HepG2 (cell line): ENCODE data around the gene SEMA4A. TPM values are rescaled to one million over a fixed set of nuclear protein-coding genes. Genes with fewer than 3 reads are reported as not detected.

Source experiments
- ATAC-seq: fragments of 200-7000 bp; cut with Tn5 transposase; 3 replicates; pipeline ENCODE4 v1.9.1; 2020; ENCODE audit warnings: mild to moderate bottlenecking, moderate library complexity
- BruUV-seq: library from RNA; stranded (reverse); fragments of 400-500 nt; replicated peaks from 2 replicates; lab custom pipeline; 2021; lab: Mats Ljungman, UMichigan
- CTCF ChIA-PET: fragments of 300-600 bp; formaldehyde crosslinking; extraction: SDS; loops from one replicate; lab custom pipeline; 2021; ENCODE audit warnings: low total read pairs, inconsistent platforms, low intra/inter-chr PET ratio; lab: Yijun Ruan, JAX
- POLR2A ChIA-PET: fragments of 350-600 bp; sonication (Branson Sonifier 250); formaldehyde crosslinking; loops from one replicate; lab custom pipeline; 2020; ENCODE audit warnings: antibody characterized with exemption, inconsistent platforms; lab: Yijun Ruan, JAX
- DNase-seq: peaks from one replicate; pipeline ENCODE4 v3.0.0-alpha.2; 2015; ENCODE audit warnings: low spot score
- FAIRE-seq: peaks from 3 replicates; lab custom pipeline; 2011; peaks lifted over from hg19 to GRCh38; lab: Jason Lieb, UNC
- H2AFZ ChIP-seq: one replicate; pipeline ENCODE4 v1.6.1; 2011; ENCODE audit warnings: low read length, inconsistent platforms
- H3K27ac ChIP-seq: fragments of 300-600 bp; 3 replicates; pipeline ENCODE4 v1.8.0; 2011; ENCODE audit warnings: mixed run types, mild to moderate bottlenecking, mixed read lengths, low read length, inconsistent platforms; ENCODE audit not compliant: insufficient read depth; ENCODE audit errors: extremely low read length
- H3K27me3 ChIP-seq, 2 experiments: fragments of 200-600 bp in 1 of 2; 2 replicates in 1 of 2; 3 replicates in 1 of 2; pipeline versions ENCODE4 v1.6.0 to v1.8.0; 2011; ENCODE audit warnings: low read length in 2 of 2, mild to moderate bottlenecking in 2 of 2, moderate library complexity in 2 of 2, inconsistent platforms in 1 of 2; ENCODE audit not compliant: insufficient read depth in 2 of 2, control insufficient read depth in 1 of 2
- H3K36me3 ChIP-seq, 2 experiments: fragments of 200-600 bp in 1 of 2; replicated peaks in 1 of 2; 2 replicates in 1 of 2; 3 replicates in 1 of 2; pipeline versions ENCODE4 v1.5.1 to v1.8.0; 2011; ENCODE audit warnings: low read length in 2 of 2, inconsistent platforms in 1 of 2; ENCODE audit not compliant: insufficient read depth in 2 of 2, control insufficient read depth in 1 of 2
- H3K4me1 ChIP-seq: 2 replicates; pipeline ENCODE4 v1.5.1; 2012; ENCODE audit warnings: low read length, inconsistent platforms; ENCODE audit not compliant: insufficient read depth
- H3K4me2 ChIP-seq: 2 replicates; pipeline ENCODE4 v1.6.0; 2011; ENCODE audit warnings: low read depth, low read length, inconsistent platforms
- H3K4me3 ChIP-seq, 3 experiments: fragments of 200-600 bp in 1 of 3; sonication (generic), shearing (Covaris generic) in 1 of 3; replicated peaks in 1 of 3; 2 replicates each; pipeline ENCODE4 v1.5.1; 2011 to 2016; ENCODE audit warnings: low read length in 3 of 3, inconsistent platforms in 2 of 3, low read depth in 2 of 3, mild to moderate bottlenecking in 2 of 3, control low read depth in 1 of 3, mixed read lengths in 1 of 3; ENCODE audit not compliant: insufficient read depth in 1 of 3
- H3K79me2 ChIP-seq: one replicate; pipeline ENCODE4 v1.6.1; 2011; ENCODE audit warnings: low read length, inconsistent platforms; ENCODE audit not compliant: insufficient read depth
- H3K9ac ChIP-seq: 2 replicates; pipeline ENCODE4 v1.6.0; 2011; ENCODE audit warnings: mild to moderate bottlenecking, low read depth, low read length, inconsistent platforms; ENCODE audit not compliant: insufficient read depth
- H3K9me3 ChIP-seq: 2 replicates; pipeline ENCODE4 v1.5.1; 2012; ENCODE audit warnings: mild to moderate bottlenecking, low read length
- H4K20me1 ChIP-seq: 2 replicates; pipeline ENCODE4 v1.6.0; 2011; ENCODE audit warnings: inconsistent platforms, mild to moderate bottlenecking, low read length, moderate library complexity; ENCODE audit not compliant: insufficient read depth
- ESRRA ChIP-seq: sonication (generic); formaldehyde crosslinking; IDR thresholded peaks from 2 replicates; pipeline ENCODE4 v1.5.1; 2020; ENCODE audit warnings: mild to moderate bottlenecking, low read depth, missing genetic modification reagents
- GPN1 ChIP-seq: sonication (generic); formaldehyde crosslinking; IDR thresholded peaks from 2 replicates; pipeline ENCODE4 v1.5.1; 2020; ENCODE audit warnings: missing genetic modification reagents, borderline replicate concordance
- KLF15 ChIP-seq: sonication (generic); formaldehyde crosslinking; IDR thresholded peaks from 2 replicates; pipeline ENCODE4 v1.8.1; 2023; ENCODE audit warnings: borderline replicate concordance, mild to moderate bottlenecking, inconsistent platforms, missing genetic modification reagents, mixed read lengths
- MAFK ChIP-seq, 2 experiments: IDR thresholded peaks in 1 of 2; conservative IDR thresholded peaks in 1 of 2; 2 replicates each; pipeline ENCODE4 v1.6.1; 2011; ENCODE audit warnings: improper control_type of control experiment in 2 of 2, low read length in 2 of 2
- NR1H2 ChIP-seq: sonication (generic); formaldehyde crosslinking; IDR thresholded peaks from 2 replicates; pipeline ENCODE4 v1.8.1; 2022; ENCODE audit warnings: low read depth, missing genetic modification reagents, borderline replicate concordance
- PHB2 ChIP-seq: fragments of 450-650 bp; IDR thresholded peaks from 2 replicates; pipeline ENCODE4 v1.6.1; 2018; ENCODE audit not compliant: partially characterized antibody
- THAP7 ChIP-seq: sonication (generic); formaldehyde crosslinking; IDR thresholded peaks from 2 replicates; pipeline ENCODE4 v1.8.1; 2023; ENCODE audit warnings: mild to moderate bottlenecking, missing genetic modification reagents
- ZNF225 ChIP-seq: sonication (generic); formaldehyde crosslinking; IDR thresholded peaks from 2 replicates; pipeline ENCODE4 v1.4.0; 2020; ENCODE audit warnings: mild to moderate bottlenecking, missing genetic modification reagents
- ZNF33B ChIP-seq: sonication (generic); formaldehyde crosslinking; IDR thresholded peaks from 2 replicates; pipeline ENCODE4 v1.5.1; 2020; ENCODE audit warnings: mild to moderate bottlenecking, missing genetic modification reagents
- ZNF501 ChIP-seq: sonication (generic); formaldehyde crosslinking; IDR thresholded peaks from 2 replicates; pipeline ENCODE4 v1.5.1; 2020; ENCODE audit warnings: mild to moderate bottlenecking, moderate library complexity, missing genetic modification reagents
- WGBS: methylation state at CpG from one replicate; pipeline ENCODE4 v1.1.6; 2017; ENCODE audit warnings: low lambda C conversion rate; 5-methylcytosine and 5-hydroxymethylcytosine counted together
- in situ Hi-C: cut with HindIII; loops from 2 replicates; pipeline ENCODE4 v1.10.0; 2017; ENCODE audit warnings: low pct_unique_long_range_greater_than_20kb; ENCODE audit not compliant: extremely low pct_ligation_motif_present
- intact Hi-C: fragments of 100-400 bp; cut with micrococcal nuclease; formaldehyde crosslinking; loops from one replicate; pipeline ENCODE4 v1.10.0; 2022; ENCODE audit not compliant: unreplicated experiment
- polyA plus RNA-seq, 8 experiments: library from polyadenylated mRNA; depleted of rRNA in 3 of 8; stranded (reverse) in 7 of 8; unstranded in 1 of 8; fragments of >200 nt; fragmentation: Illumina TruSeq in 4 of 8; extraction: Trizol in 4 of 8; gene quantifications; 2 replicates each; pipeline versions ENCODE4 v1.2.1 to v1.2.3, GENCODE V29; 2011 to 2016; ENCODE audit warnings: low read depth in 4 of 8, missing spikeins in 1 of 8, mixed read lengths in 1 of 8; ENCODE audit not compliant: insufficient read depth in 1 of 8
- small RNA-seq, 3 experiments: library from RNA; depleted of rRNA; stranded (forward); fragments of <200 nt; gene quantifications; one replicate each; pipeline ENCODE3, GENCODE V24; 2012; ENCODE audit warnings: low read depth in 2 of 3, low replicate concordance in 1 of 3; ENCODE audit not compliant: insufficient read length in 3 of 3, insufficient read depth in 2 of 3
- total RNA-seq, 5 experiments: library from RNA; depleted of rRNA; stranded (reverse); fragments of >200 nt; fragmentation: Illumina TruSeq; extraction: Trizol; gene quantifications; 2 replicates each; pipeline ENCODE4 v1.2.3, GENCODE V29; 2016; ENCODE audit warnings: low read depth in 1 of 5
- TF ChIP-seq, protein P1 (sequence below), 2 experiments: sonication (generic) in 1 of 2; formaldehyde crosslinking in 1 of 2; IDR thresholded peaks; 2 replicates each; pipeline versions ENCODE4 v1.4.0 to v1.6.1; 2018 to 2020; ENCODE audit warnings: missing genetic modification reagents in 2 of 2, borderline replicate concordance in 1 of 2, low read depth in 1 of 2, mild to moderate bottlenecking in 1 of 2, missing biosample characterization in 1 of 2

Gene SEMA4A
- total and polyA plus RNA-seq, 2 of the 13 experiments (the other 11 are each of a cell fraction or from before 2014, with no cell fraction given): 0.09 to 0.20 TPM

DNA sequence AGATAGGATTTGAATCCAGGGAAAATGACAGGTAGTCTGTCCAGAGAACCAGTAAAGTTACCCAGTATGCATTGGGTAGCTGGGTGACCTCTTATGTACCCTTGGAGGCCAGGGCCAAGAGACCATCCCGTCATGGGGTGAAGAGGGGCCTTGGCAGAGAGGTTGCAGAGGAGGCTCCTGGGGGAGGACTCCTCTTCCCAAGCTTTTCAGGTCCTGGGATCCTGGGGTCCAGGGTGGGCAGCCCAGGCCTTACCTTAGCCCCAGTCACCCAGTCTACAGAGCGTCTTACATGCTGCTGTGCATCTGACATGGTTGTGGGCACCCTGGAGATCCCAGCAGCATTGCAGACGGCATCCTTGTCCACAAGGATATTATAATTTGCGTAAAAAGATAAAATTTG lies 73.4 kb downstream of the SEMA4A start:
- 100% methylated on average over 2 of the region's 4 CpGs for WGBS
- CTCF ChIA-PET: interaction anchor here (1.4 kb wide), 1 partner anchor 80 kb away, joined by 3 read pairs; no protein-coding TSS in a partner anchor
- Histone ChIP-seq H3K4me1 (peaks cover 17% of the 10 kb centered on the region), H3K27me3 (no peaks in the 10 kb centered on the region), H4K20me1 (no peaks in the 10 kb centered on the region), H2AFZ (no peak overlapping the region), H3K9me3 (no peaks in the 10 kb centered on the region), H3K79me2 (no peaks in the 10 kb centered on the region), H3K27ac (no peak overlapping the region), H3K36me3 (peaks cover 16 to 47% of the 10 kb centered on the region in 2 experiments), H3K4me2 (no peak overlapping the region), H3K4me3 (no peak overlapping the region), H3K9ac (no peak overlapping the region)
- no TSS peak for BruUV-seq
- in situ Hi-C loops: loop anchor here (5.0 kb wide), 1 partner anchor 84 kb away; no protein-coding TSS in a partner anchor
- FAIRE-seq (no peak), DNase-seq (no peak), ATAC-seq (no peak)
- POLR2A ChIA-PET: interaction anchor here (2.0 to 4.1 kb wide), 2 partner anchors 54 to 80 kb away, joined by 5 to 38 read pairs; no protein-coding TSS in a partner anchor
- intact Hi-C loops: no loop called here
- TF ChIP-seq ZNF33B (CRISPR knock-in tag) (no peak), KLF15 (CRISPR knock-in tag) (no peak), THAP7 (CRISPR knock-in tag) (no peak), PHB2 (no peak), ESRRA (CRISPR knock-in tag) (no peak), ZNF225 (CRISPR knock-in tag) (no peak), ZNF501 (CRISPR knock-in tag) (no peak), MAFK (conservative IDR thresholded peaks at IDR 0.05 in 1 of 2, IDR thresholded peaks at IDR 0.05 in 1 of 2; ENCODE audit: low read length in 2 of 2) (no peak), GPN1 (no peak), NR1H2 (no peak)
- TF ChIP-seq, protein P1, sequence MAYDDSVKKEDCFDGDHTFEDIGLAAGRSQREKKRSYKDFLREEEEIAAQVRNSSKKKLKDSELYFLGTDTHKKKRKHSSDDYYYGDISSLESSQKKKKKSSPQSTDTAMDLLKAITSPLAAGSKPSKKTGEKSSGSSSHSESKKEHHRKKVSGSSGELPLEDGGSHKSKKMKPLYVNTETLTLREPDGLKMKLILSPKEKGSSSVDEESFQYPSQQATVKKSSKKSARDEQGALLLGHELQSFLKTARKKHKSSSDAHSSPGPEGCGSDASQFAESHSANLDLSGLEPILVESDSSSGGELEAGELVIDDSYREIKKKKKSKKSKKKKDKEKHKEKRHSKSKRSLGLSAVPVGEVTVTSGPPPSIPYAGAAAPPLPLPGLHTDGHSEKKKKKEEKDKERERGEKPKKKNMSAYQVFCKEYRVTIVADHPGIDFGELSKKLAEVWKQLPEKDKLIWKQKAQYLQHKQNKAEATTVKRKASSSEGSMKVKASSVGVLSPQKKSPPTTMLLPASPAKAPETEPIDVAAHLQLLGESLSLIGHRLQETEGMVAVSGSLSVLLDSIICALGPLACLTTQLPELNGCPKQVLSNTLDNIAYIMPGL (CRISPR knock-in tag; IDR thresholded peaks at IDR 0.05; ENCODE audit: borderline replicate concordance in 1 of 2, low read depth in 1 of 2): no peak

Small RNA genes within 50 kb of the gene (small RNA-seq; reads per million reads assigned to genes)
- gene RF00568: 0 reads per million in 3 experiments

Other genes with a start within 250 kb of the SEMA4A start
- gene RIT1, start 242.2 kb upstream of the SEMA4A start, total RNA-seq (2016; rRNA removed; fragmentation: Illumina TruSeq; extraction: Trizol): 12.2 and 15.9 TPM in 2 replicates
- gene RIT1, start 242.2 kb upstream of the SEMA4A start, polyA plus RNA-seq (2011; rRNA removed): 29.3 and 32.2 TPM in 2 replicates
- gene KHDC4, start 219.2 kb upstream of the SEMA4A start, total RNA-seq (2016; rRNA removed; fragmentation: Illumina TruSeq; extraction: Trizol): 15.9 and 33.5 TPM in 2 replicates
- 74.5 and 92.0 TPM in 2 replicates for gene KHDC4, start 219.2 kb upstream of the SEMA4A start, polyA plus RNA-seq (2011; rRNA removed)
- gene RXFP4, start 211.9 kb upstream of the SEMA4A start, total RNA-seq (2016; rRNA removed; fragmentation: Illumina TruSeq; extraction: Trizol): 0.38 TPM in 1 of 2 replicates, not detected in the other
- 1.4 and 1.9 TPM in 2 replicates for gene RXFP4, start 211.9 kb upstream of the SEMA4A start, polyA plus RNA-seq (2011; rRNA removed)
- gene ARHGEF2, start 175.0 kb upstream of the SEMA4A start, total RNA-seq (2016; rRNA removed; fragmentation: Illumina TruSeq; extraction: Trizol): 15.0 and 16.1 TPM in 2 replicates
- gene ARHGEF2, start 175.0 kb upstream of the SEMA4A start, polyA plus RNA-seq (2011; rRNA removed): 32.1 and 33.1 TPM in 2 replicates
- 150 and 284 TPM in 2 replicates for gene SSR2, start 132.6 kb upstream of the SEMA4A start, total RNA-seq (2016; rRNA removed; fragmentation: Illumina TruSeq; extraction: Trizol)
- gene SSR2, start 132.6 kb upstream of the SEMA4A start, polyA plus RNA-seq (2011; rRNA removed): 442 and 461 TPM in 2 replicates
- 31.5 and 33.2 TPM in 2 replicates for gene UBQLN4, start 99.8 kb upstream of the SEMA4A start, total RNA-seq (2016; rRNA removed; fragmentation: Illumina TruSeq; extraction: Trizol)
- 39.8 and 42.0 TPM in 2 replicates for gene UBQLN4, start 99.8 kb upstream of the SEMA4A start, polyA plus RNA-seq (2011; rRNA removed)
- 66.4 and 84.0 TPM in 2 replicates for gene LAMTOR2, start 98.8 kb upstream of the SEMA4A start, total RNA-seq (2016; rRNA removed; fragmentation: Illumina TruSeq; extraction: Trizol)
- gene LAMTOR2, start 98.8 kb upstream of the SEMA4A start, polyA plus RNA-seq (2011; rRNA removed): 36.5 and 44.9 TPM in 2 replicates
- gene RAB25, start 92.4 kb upstream of the SEMA4A start, total RNA-seq (2016; rRNA removed; fragmentation: Illumina TruSeq; extraction: Trizol): 0.20 TPM in 1 of 2 replicates, not detected in the other
- 0.12 and 0.22 TPM in 2 replicates for gene RAB25, start 92.4 kb upstream of the SEMA4A start, polyA plus RNA-seq (2011; rRNA removed)
- 7.6 TPM in 2 replicates for gene MEX3A, start 71.1 kb upstream of the SEMA4A start, total RNA-seq (2016; rRNA removed; fragmentation: Illumina TruSeq; extraction: Trizol)
- 9.0 and 9.1 TPM in 2 replicates for gene MEX3A, start 71.1 kb upstream of the SEMA4A start, polyA plus RNA-seq (2011; rRNA removed)
- gene LMNA, start 38.9 kb upstream of the SEMA4A start, total RNA-seq (2016; rRNA removed; fragmentation: Illumina TruSeq; extraction: Trizol): 190 and 225 TPM in 2 replicates
- gene LMNA, start 38.9 kb upstream of the SEMA4A start, polyA plus RNA-seq (2011; rRNA removed): 107 and 110 TPM in 2 replicates
- 10.7 and 12.4 TPM in 2 replicates for gene SLC25A44, start 40.5 kb downstream of the SEMA4A start, total RNA-seq (2016; rRNA removed; fragmentation: Illumina TruSeq; extraction: Trizol)
- 13.4 and 14.3 TPM in 2 replicates for gene SLC25A44, start 40.5 kb downstream of the SEMA4A start, polyA plus RNA-seq (2011; rRNA removed)
- gene PMF1, start 59.4 kb downstream of the SEMA4A start, total RNA-seq (2016; rRNA removed; fragmentation: Illumina TruSeq; extraction: Trizol): 89.0 and 94.7 TPM in 2 replicates
- 68.4 and 72.5 TPM in 2 replicates for gene PMF1, start 59.4 kb downstream of the SEMA4A start, polyA plus RNA-seq (2011; rRNA removed)
- 0.62 TPM in 1 of 2 replicates, not detected in the other for gene BGLAP, start 88.6 kb downstream of the SEMA4A start, total RNA-seq (2016; rRNA removed; fragmentation: Illumina TruSeq; extraction: Trizol)
- 1.4 and 1.6 TPM in 2 replicates for gene BGLAP, start 88.6 kb downstream of the SEMA4A start, polyA plus RNA-seq (2011; rRNA removed)
- 0.14 and 0.82 TPM in 2 replicates for gene PAQR6, start 94.5 kb downstream of the SEMA4A start, total RNA-seq (2016; rRNA removed; fragmentation: Illumina TruSeq; extraction: Trizol)
- gene PAQR6, start 94.5 kb downstream of the SEMA4A start, polyA plus RNA-seq (2011; rRNA removed): 1.4 and 2.0 TPM in 2 replicates
- 63.3 and 84.0 TPM in 2 replicates for gene SMG5, start 129.2 kb downstream of the SEMA4A start, total RNA-seq (2016; rRNA removed; fragmentation: Illumina TruSeq; extraction: Trizol)
- gene SMG5, start 129.2 kb downstream of the SEMA4A start, polyA plus RNA-seq (2011; rRNA removed): 50.5 and 65.4 TPM in 2 replicates
- gene TMEM79, start 130.7 kb downstream of the SEMA4A start, total RNA-seq (2016; rRNA removed; fragmentation: Illumina TruSeq; extraction: Trizol): 1.0 and 1.9 TPM in 2 replicates
- 0.99 and 1.2 TPM in 2 replicates for gene TMEM79, start 130.7 kb downstream of the SEMA4A start, polyA plus RNA-seq (2011; rRNA removed)
- 39.1 and 75.8 TPM in 2 replicates for gene GLMP, start 142.1 kb downstream of the SEMA4A start, total RNA-seq (2016; rRNA removed; fragmentation: Illumina TruSeq; extraction: Trizol)
- gene GLMP, start 142.1 kb downstream of the SEMA4A start, polyA plus RNA-seq (2011; rRNA removed): 41.4 and 44.6 TPM in 2 replicates
- gene VHLL, start 145.7 kb downstream of the SEMA4A start, total RNA-seq (2016; rRNA removed; fragmentation: Illumina TruSeq; extraction: Trizol): 0.24 TPM in 1 of 2 replicates, not detected in the other
- gene VHLL, start 145.7 kb downstream of the SEMA4A start, polyA plus RNA-seq (2011; rRNA removed): not detected in 2 replicates
- gene CCT3, start 184.7 kb downstream of the SEMA4A start, total RNA-seq (2016; rRNA removed; fragmentation: Illumina TruSeq; extraction: Trizol): 615 and 870 TPM in 2 replicates
- 301 and 319 TPM in 2 replicates for gene CCT3, start 184.7 kb downstream of the SEMA4A start, polyA plus RNA-seq (2011; rRNA removed)
- 1.6 and 2.6 TPM in 2 replicates for gene TSACC, start 184.9 kb downstream of the SEMA4A start, total RNA-seq (2016; rRNA removed; fragmentation: Illumina TruSeq; extraction: Trizol)
- 1.5 and 1.6 TPM in 2 replicates for gene TSACC, start 184.9 kb downstream of the SEMA4A start, polyA plus RNA-seq (2011; rRNA removed)
- gene RHBG, start 215.6 kb downstream of the SEMA4A start, total RNA-seq (2016; rRNA removed; fragmentation: Illumina TruSeq; extraction: Trizol): 19.9 and 73.5 TPM in 2 replicates
- 61.8 and 90.0 TPM in 2 replicates for gene RHBG, start 215.6 kb downstream of the SEMA4A start, polyA plus RNA-seq (2011; rRNA removed)